A549 (cell line): ENCODE measurements around the gene PCSK6. TPM values are rescaled to one million over a fixed set of nuclear protein-coding genes. Genes with fewer than 3 reads are reported as not detected.

Experiments used
- ATAC-seq, 2 experiments: fragments of 200-7000 bp in 1 of 2; fragments of >200 bp in 1 of 2; cut with Nextera tagmentation in 1 of 2; cut with Tn5 transposase in 1 of 2; 3 replicates each; pipeline versions ENCODE4 v1.8.0 to v1.9.1; 2018 to 2020; ENCODE audit warnings: mild to moderate bottlenecking in 1 of 2, moderate library complexity in 1 of 2
- CTCF ChIA-PET: fragments of 300-600 bp; sonication (Branson Sonifier 250); formaldehyde crosslinking; extraction: SDS; loops from one replicate; lab custom pipeline; 2021; ENCODE audit warnings: antibody characterized with exemption, inconsistent platforms; lab: Yijun Ruan, JAX
- POLR2A ChIA-PET: fragments of 350-600 bp; formaldehyde crosslinking; extraction: SDS; loops from one replicate; lab custom pipeline; 2021; ENCODE audit warnings: antibody characterized with exemption, inconsistent platforms; lab: Yijun Ruan, JAX
- DNase-seq, 2 experiments: peaks; one replicate each; pipeline versions ENCODE4 v3.0.0 to v3.0.0-alpha.2; 2011 to 2016; ENCODE audit warnings: low read depth in 1 of 2, low spot score in 1 of 2
- FAIRE-seq: peaks from 2 replicates; lab custom pipeline; 2011; peaks lifted over from hg19 to GRCh38; lab: Jason Lieb, UNC
- H3K27ac ChIP-seq, 2 experiments: fragments of >200 bp; sonication (Bioruptor Twin); formaldehyde crosslinking; 3 replicates each; pipeline ENCODE4 v1.5.1; 2016 to 2017
- H3K4me1 ChIP-seq: fragments of >200 bp; sonication (Bioruptor Twin); formaldehyde crosslinking; 3 replicates; pipeline ENCODE4 v1.6.1; 2016
- H3K4me2 ChIP-seq: fragments of >200 bp; sonication (Bioruptor Twin); formaldehyde crosslinking; 3 replicates; pipeline ENCODE4 v1.6.1; 2016
- H3K4me3 ChIP-seq: fragments of >200 bp; sonication (Bioruptor Twin); formaldehyde crosslinking; 3 replicates; pipeline ENCODE4 v1.5.1; 2016
- H3K9me3 ChIP-seq: fragments of >200 bp; sonication (Bioruptor Twin); formaldehyde crosslinking; 3 replicates; pipeline ENCODE4 v1.6.1; 2016
- CBX2 ChIP-seq: fragments of 200-600 bp; sonication (generic); IDR thresholded peaks from 2 replicates; pipeline ENCODE4 v1.6.1; 2016; ENCODE audit warnings: low read depth, mild to moderate bottlenecking, borderline replicate concordance
- CEBPB ChIP-seq, 2 experiments: fragments of >200 bp in 1 of 2; sonication (Bioruptor Twin) in 1 of 2; formaldehyde crosslinking in 1 of 2; IDR thresholded peaks; 2 replicates each; pipeline ENCODE4 v1.6.1; 2012 to 2016
- CHD2 ChIP-seq: fragments of 150-350 bp; IDR thresholded peaks from 2 replicates; pipeline ENCODE4 v1.6.1; 2014; ENCODE audit warnings: low read length; ENCODE audit not compliant: partially characterized antibody
- EHF ChIP-seq: fragments of 250-450 bp; sonication (Bioruptor Pico); IDR thresholded peaks from 2 replicates; pipeline ENCODE4 v1.5.0; 2020; ENCODE audit warnings: mild to moderate bottlenecking
- EHMT2 ChIP-seq: fragments of 200-600 bp; sonication (generic); IDR thresholded peaks from 2 replicates; pipeline ENCODE4 v1.6.1; 2016; ENCODE audit warnings: antibody characterized with exemption, low read depth, mild to moderate bottlenecking, moderate library complexity
- HDAC2 ChIP-seq: fragments of 200-600 bp; sonication (generic); IDR thresholded peaks from 2 replicates; pipeline ENCODE4 v1.6.1; 2016
- HOXB5 ChIP-seq: fragments of 250-450 bp; sonication (Bioruptor Pico); IDR thresholded peaks from 2 replicates; pipeline ENCODE4 v1.5.0; 2020; ENCODE audit warnings: mild to moderate bottlenecking, moderate library complexity
- JUN ChIP-seq, 2 experiments: fragments of >200 bp; sonication (Bioruptor Twin); formaldehyde crosslinking; IDR thresholded peaks; 2 replicates in 1 of 2; 3 replicates in 1 of 2; pipeline ENCODE4 v1.6.1; 2016 to 2017
- JUNB ChIP-seq: fragments of >200 bp; sonication (Bioruptor Twin); formaldehyde crosslinking; IDR thresholded peaks from 2 replicates; pipeline ENCODE4 v1.6.1; 2016
- MAZ ChIP-seq: fragments of 150-350 bp; IDR thresholded peaks from 2 replicates; pipeline ENCODE4 v1.6.1; 2014; ENCODE audit warnings: antibody characterized with exemption, low read depth, low read length, borderline replicate concordance
- NFE2L2 ChIP-seq: fragments of 150-350 bp; conservative IDR thresholded peaks from 2 replicates; pipeline ENCODE4 v1.6.1; 2014; ENCODE audit warnings: low read length
- NPAS2 ChIP-seq: fragments of 250-450 bp; sonication (Bioruptor Pico); IDR thresholded peaks from 2 replicates; pipeline ENCODE4 v1.8.0; 2022; ENCODE audit warnings: mild to moderate bottlenecking, moderate library complexity, borderline replicate concordance
- PHF8 ChIP-seq: fragments of 200-600 bp; sonication (generic); IDR thresholded peaks from 2 replicates; pipeline ENCODE4 v1.6.1; 2016; ENCODE audit warnings: low read depth, mild to moderate bottlenecking, antibody characterized with exemption, moderate library complexity, borderline replicate concordance
- POLR2A ChIP-seq: IDR thresholded peaks from 2 replicates; pipeline ENCODE4 v1.6.1; 2012; ENCODE audit warnings: mild to moderate bottlenecking, low read length
- POLR2AphosphoS2 ChIP-seq: conservative IDR thresholded peaks from 2 replicates; pipeline ENCODE4 v1.6.1; 2012; ENCODE audit warnings: low read length, improper control_type of control experiment, inconsistent platforms
- RARB ChIP-seq: fragments of 250-450 bp; sonication (Bioruptor Pico); IDR thresholded peaks from 2 replicates; pipeline ENCODE4 v1.8.0; 2021; ENCODE audit warnings: mild to moderate bottlenecking, moderate library complexity
- RCOR1 ChIP-seq: fragments of 150-350 bp; IDR thresholded peaks from 2 replicates; pipeline ENCODE4 v1.6.1; 2014; ENCODE audit warnings: antibody characterized with exemption, low read length, low read depth
- RFX5 ChIP-seq: fragments of 450-650 bp; IDR thresholded peaks from 2 replicates; pipeline ENCODE4 v1.7.1; 2014; ENCODE audit warnings: antibody characterized with exemption, mild to moderate bottlenecking, moderate library complexity
- RNF2 ChIP-seq: fragments of 200-600 bp; sonication (generic); IDR thresholded peaks from 2 replicates; pipeline ENCODE4 v1.6.1; 2016; ENCODE audit warnings: low read depth, mild to moderate bottlenecking, antibody characterized with exemption, moderate library complexity, borderline replicate concordance
- TP53 ChIP-seq: fragments of 250-450 bp; sonication (Bioruptor Pico); IDR thresholded peaks from 2 replicates; pipeline ENCODE4 v1.5.0; 2021; ENCODE audit warnings: mild to moderate bottlenecking, moderate library complexity
- WGBS: methylation state at CpG from one replicate; pipeline ENCODE4 v1.1.6; 2017; ENCODE audit errors: missing lambda C conversion rate; 5-methylcytosine and 5-hydroxymethylcytosine counted together
- polyA plus RNA-seq, 4 experiments: library from polyadenylated mRNA; depleted of rRNA in 3 of 4; stranded (reverse); fragments of >200 nt; fragmentation: RNase III in 1 of 4; extraction: RNeasy Plus Mini Kit Qiagen cat#74134 plus additional on column Dnase treatment in 1 of 4; gene quantifications; 2 replicates in 3 of 4; 3 replicates in 1 of 4; pipeline ENCODE4 v1.2.3, GENCODE V29; 2011 to 2017
- TF ChIP-seq, protein P1 (sequence below): IDR thresholded peaks from 2 replicates; pipeline ENCODE4 v1.6.1; 2012; ENCODE audit warnings: low read depth, borderline replicate concordance
- TF ChIP-seq, protein P2 (sequence below): fragments of 200-600 bp; sonication (generic); IDR thresholded peaks from 2 replicates; pipeline ENCODE4 v1.6.1; 2016; ENCODE audit warnings: antibody characterized with exemption, mild to moderate bottlenecking, moderate library complexity
- TF ChIP-seq, protein P3 (sequence below): fragments of 250-450 bp; sonication (Bioruptor Pico); IDR thresholded peaks from 2 replicates; pipeline ENCODE4 v1.5.0; 2020; ENCODE audit warnings: low read depth, mild to moderate bottlenecking, moderate library complexity
- TF ChIP-seq, protein P4 (sequence below): IDR thresholded peaks from 2 replicates; pipeline ENCODE4 v1.6.1; 2012
- TF ChIP-seq, protein P5 (sequence below): fragments of >200 bp; sonication (Bioruptor Twin); formaldehyde crosslinking; IDR thresholded peaks from 3 replicates; pipeline ENCODE4 v1.6.1; 2016
- TF ChIP-seq, protein P6 (sequence below): fragments of >200 bp; sonication (Bioruptor Twin); formaldehyde crosslinking; IDR thresholded peaks from 3 replicates; pipeline ENCODE4 v1.5.1; 2016

The PCSK6 gene
- polyA plus RNA-seq, 2 of the 4 experiments (the other 2 are of a cell fraction): 10.0 to 15.2 TPM

DNA sequence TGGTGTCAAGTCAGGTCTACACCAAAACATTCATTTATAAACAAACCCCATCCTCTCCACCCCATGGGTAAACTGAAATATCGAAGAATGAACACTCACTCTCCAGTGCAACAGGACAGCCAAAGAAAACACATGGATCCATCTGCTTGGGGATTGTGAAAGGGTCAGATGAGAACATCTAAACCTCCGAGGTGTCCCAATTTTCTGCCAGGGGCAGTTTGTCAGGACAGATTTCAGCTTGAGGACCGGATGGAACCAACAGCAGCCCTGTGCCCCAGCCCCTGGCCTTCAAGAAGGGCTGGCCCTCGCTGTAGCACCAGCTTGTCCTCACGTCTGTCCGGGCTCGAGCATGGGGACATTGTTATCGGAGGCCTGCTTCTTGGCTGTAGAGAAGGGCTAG, 45.5 kb downstream of the PCSK6 start:
- CTCF ChIA-PET: no interaction called here
- ATAC-seq (no peak), FAIRE-seq (no peak), DNase-seq (no peak)
- Histone ChIP-seq H3K9me3 (no peaks in the 10 kb centered on the region), H3K4me2 (no peak overlapping the region), H3K4me3 (no peak overlapping the region), H3K27ac (no peak overlapping the region), H3K4me1 (peaks cover 39% of the 10 kb centered on the region)
- WGBS: 89% methylated on average over 8 of the region's 8 CpGs
- POLR2A ChIA-PET: no interaction called here
- TF ChIP-seq POLR2A (no peak), RNF2 (no peak), CBX2 (no peak), EHMT2 (no peak), CHD2 (no peak), HDAC2 (no peak)

DNA sequence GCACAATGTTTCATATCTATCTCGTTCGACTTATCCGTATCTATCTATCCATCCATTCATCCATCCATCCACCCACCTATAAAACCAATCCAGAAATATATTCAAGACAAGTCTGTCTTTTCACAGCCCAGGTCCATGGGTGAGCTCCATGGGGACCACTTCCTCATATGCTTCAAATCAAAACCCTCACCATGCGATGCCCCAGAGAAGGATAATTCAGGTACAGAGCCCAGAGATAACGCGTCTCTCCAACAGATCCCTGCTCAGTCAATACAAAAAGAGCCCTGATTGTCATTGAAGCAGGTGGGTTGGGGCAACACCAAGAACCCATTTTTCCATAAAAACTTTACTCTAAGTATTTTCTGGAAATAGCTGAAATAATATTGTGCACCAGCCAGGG, 47.2 kb downstream of the PCSK6 start:
- TF ChIP-seq JUN (IDR thresholded peaks at IDR 0.05) (no peak), CEBPB (IDR thresholded peaks at IDR 0.05) (no peak), NFE2L2 (no peak)
- ATAC-seq (no peak), DNase-seq (no peak), FAIRE-seq (no peak)
- H3K4me3 ChIP-seq: no peak overlapping the region
- ChIA-PET CTCF (interaction anchor here (1.2 to 2.3 kb wide), 2 partner anchors 59 to 198 kb away, joined by 3 to 7 read pairs; no protein-coding TSS in a partner anchor), POLR2A (no interaction called here)
- 92% methylated on average over 6 of the region's 6 CpGs for WGBS
- peaks cover 57% of the 10 kb centered on the region for H3K4me1 ChIP-seq
- no peak overlapping the region for H3K27ac ChIP-seq
- H3K4me2 ChIP-seq: no peak overlapping the region
- H3K9me3 ChIP-seq: no peaks in the 10 kb centered on the region

DNA sequence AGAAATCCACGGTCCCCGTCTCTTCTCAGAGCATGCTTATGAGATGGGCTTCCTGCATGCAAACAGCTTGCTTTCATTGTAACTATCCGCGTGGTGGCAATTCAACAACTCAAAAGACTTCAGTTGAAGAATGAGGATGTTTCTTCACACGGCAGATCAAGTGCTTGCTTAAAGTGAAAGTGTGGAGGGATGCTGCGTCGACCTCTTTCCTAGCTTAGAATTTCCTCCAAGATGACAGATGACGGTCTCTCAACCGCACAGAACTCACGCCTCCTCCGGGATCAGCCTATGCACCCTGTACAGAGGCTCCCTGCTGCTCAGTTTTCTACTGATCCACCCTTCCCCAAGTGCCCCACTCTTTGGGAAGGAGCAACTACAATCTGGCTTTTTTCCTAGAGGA, 47.8 kb downstream of the PCSK6 start:
- 93% methylated on average over 11 of the region's 11 CpGs for WGBS
- Histone ChIP-seq H3K4me2 (no peak overlapping the region), H3K4me1 (peaks cover 58% of the 10 kb centered on the region), H3K4me3 (no peak overlapping the region), H3K27ac (no peak overlapping the region), H3K9me3 (no peaks in the 10 kb centered on the region)
- ATAC-seq (no peak), DNase-seq (no peak), FAIRE-seq (no peak)
- TF ChIP-seq PHF8: no peak
- TF ChIP-seq CBX2: no peak
- TF ChIP-seq HOXB5 (CRISPR knock-in tag): no peak
- TF ChIP-seq, protein P1, sequence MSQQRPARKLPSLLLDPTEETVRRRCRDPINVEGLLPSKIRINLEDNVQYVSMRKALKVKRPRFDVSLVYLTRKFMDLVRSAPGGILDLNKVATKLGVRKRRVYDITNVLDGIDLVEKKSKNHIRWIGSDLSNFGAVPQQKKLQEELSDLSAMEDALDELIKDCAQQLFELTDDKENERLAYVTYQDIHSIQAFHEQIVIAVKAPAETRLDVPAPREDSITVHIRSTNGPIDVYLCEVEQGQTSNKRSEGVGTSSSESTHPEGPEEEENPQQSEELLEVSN: no peak
- TF ChIP-seq, protein P2, sequence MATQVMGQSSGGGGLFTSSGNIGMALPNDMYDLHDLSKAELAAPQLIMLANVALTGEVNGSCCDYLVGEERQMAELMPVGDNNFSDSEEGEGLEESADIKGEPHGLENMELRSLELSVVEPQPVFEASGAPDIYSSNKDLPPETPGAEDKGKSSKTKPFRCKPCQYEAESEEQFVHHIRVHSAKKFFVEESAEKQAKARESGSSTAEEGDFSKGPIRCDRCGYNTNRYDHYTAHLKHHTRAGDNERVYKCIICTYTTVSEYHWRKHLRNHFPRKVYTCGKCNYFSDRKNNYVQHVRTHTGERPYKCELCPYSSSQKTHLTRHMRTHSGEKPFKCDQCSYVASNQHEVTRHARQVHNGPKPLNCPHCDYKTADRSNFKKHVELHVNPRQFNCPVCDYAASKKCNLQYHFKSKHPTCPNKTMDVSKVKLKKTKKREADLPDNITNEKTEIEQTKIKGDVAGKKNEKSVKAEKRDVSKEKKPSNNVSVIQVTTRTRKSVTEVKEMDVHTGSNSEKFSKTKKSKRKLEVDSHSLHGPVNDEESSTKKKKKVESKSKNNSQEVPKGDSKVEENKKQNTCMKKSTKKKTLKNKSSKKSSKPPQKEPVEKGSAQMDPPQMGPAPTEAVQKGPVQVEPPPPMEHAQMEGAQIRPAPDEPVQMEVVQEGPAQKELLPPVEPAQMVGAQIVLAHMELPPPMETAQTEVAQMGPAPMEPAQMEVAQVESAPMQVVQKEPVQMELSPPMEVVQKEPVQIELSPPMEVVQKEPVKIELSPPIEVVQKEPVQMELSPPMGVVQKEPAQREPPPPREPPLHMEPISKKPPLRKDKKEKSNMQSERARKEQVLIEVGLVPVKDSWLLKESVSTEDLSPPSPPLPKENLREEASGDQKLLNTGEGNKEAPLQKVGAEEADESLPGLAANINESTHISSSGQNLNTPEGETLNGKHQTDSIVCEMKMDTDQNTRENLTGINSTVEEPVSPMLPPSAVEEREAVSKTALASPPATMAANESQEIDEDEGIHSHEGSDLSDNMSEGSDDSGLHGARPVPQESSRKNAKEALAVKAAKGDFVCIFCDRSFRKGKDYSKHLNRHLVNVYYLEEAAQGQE: no peak
- no peak for TF ChIP-seq RARB
- TF ChIP-seq RCOR1: no peak
- TF ChIP-seq JUNB: no peak
- no peak for TF ChIP-seq RFX5
- TF ChIP-seq NPAS2 (CRISPR knock-in tag): no peak
- TF ChIP-seq, protein P3, sequence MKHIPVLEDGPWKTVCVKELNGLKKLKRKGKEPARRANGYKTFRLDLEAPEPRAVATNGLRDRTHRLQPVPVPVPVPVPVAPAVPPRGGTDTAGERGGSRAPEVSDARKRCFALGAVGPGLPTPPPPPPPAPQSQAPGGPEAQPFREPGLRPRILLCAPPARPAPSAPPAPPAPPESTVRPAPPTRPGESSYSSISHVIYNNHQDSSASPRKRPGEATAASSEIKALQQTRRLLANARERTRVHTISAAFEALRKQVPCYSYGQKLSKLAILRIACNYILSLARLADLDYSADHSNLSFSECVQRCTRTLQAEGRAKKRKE: no peak
- TF ChIP-seq, protein P4, sequence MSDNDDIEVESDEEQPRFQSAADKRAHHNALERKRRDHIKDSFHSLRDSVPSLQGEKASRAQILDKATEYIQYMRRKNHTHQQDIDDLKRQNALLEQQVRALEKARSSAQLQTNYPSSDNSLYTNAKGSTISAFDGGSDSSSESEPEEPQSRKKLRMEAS: no peak
- TF ChIP-seq EHMT2: no peak
- TF ChIP-seq HDAC2: no peak
- no peak for TF ChIP-seq POLR2AphosphoS2
- TF ChIP-seq EHF: no peak
- TF ChIP-seq MAZ: no peak
- TF ChIP-seq TP53: no peak
- TF ChIP-seq, protein P5, sequence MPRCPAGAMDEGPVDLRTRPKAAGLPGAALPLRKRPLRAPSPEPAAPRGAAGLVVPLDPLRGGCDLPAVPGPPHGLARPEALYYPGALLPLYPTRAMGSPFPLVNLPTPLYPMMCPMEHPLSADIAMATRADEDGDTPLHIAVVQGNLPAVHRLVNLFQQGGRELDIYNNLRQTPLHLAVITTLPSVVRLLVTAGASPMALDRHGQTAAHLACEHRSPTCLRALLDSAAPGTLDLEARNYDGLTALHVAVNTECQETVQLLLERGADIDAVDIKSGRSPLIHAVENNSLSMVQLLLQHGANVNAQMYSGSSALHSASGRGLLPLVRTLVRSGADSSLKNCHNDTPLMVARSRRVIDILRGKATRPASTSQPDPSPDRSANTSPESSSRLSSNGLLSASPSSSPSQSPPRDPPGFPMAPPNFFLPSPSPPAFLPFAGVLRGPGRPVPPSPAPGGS: no peak
- TF ChIP-seq, protein P6, sequence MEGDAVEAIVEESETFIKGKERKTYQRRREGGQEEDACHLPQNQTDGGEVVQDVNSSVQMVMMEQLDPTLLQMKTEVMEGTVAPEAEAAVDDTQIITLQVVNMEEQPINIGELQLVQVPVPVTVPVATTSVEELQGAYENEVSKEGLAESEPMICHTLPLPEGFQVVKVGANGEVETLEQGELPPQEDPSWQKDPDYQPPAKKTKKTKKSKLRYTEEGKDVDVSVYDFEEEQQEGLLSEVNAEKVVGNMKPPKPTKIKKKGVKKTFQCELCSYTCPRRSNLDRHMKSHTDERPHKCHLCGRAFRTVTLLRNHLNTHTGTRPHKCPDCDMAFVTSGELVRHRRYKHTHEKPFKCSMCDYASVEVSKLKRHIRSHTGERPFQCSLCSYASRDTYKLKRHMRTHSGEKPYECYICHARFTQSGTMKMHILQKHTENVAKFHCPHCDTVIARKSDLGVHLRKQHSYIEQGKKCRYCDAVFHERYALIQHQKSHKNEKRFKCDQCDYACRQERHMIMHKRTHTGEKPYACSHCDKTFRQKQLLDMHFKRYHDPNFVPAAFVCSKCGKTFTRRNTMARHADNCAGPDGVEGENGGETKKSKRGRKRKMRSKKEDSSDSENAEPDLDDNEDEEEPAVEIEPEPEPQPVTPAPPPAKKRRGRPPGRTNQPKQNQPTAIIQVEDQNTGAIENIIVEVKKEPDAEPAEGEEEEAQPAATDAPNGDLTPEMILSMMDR: no peak
- POLR2A ChIA-PET: no interaction called here
- CTCF ChIA-PET: interaction anchor here (0.7 to 2.3 kb wide), 3 partner anchors 41 to 199 kb away, joined by 3 to 7 read pairs (median 3); no protein-coding TSS in a partner anchor
